Motor neuron (in vitro differentiated cells): ENCODE measurements around the gene DLST. TPM values are rescaled to one million over a fixed set of nuclear protein-coding genes. Genes with fewer than 3 reads are reported as not detected.

ENCODE experiments used
- ATAC-seq, 8 experiments: fragments of 200-7000 bp; cut with Tn5 transposase; replicated peaks in 6 of 8; 2 replicates each; pipeline ENCODE4 v1.8.0; 2021; ENCODE audit warnings: mild to moderate bottlenecking in 8 of 8, moderate library complexity in 8 of 8
- H3K27ac ChIP-seq, 2 donors: fragments of 250-450 bp; sonication (Bioruptor Pico); 2 replicates each; pipeline ENCODE4 v1.9.0; 2021; ENCODE audit warnings: antibody characterized with exemption in 2 of 2, mild to moderate bottlenecking in 2 of 2, moderate library complexity in 1 of 2
- H3K4me1 ChIP-seq, 2 donors: fragments of 250-450 bp; sonication (Bioruptor Pico); replicated peaks in 1 of 2; 2 replicates each; pipeline ENCODE4 v1.6.1; 2021; ENCODE audit warnings: antibody characterized with exemption in 2 of 2, mild to moderate bottlenecking in 2 of 2, moderate library complexity in 1 of 2
- H3K4me3 ChIP-seq, 5 donors: fragments of 250-450 bp; sonication (Bioruptor Pico); 2 replicates each; pipeline ENCODE4 v1.9.0; 2021; ENCODE audit warnings: antibody characterized with exemption in 5 of 5, mild to moderate bottlenecking in 5 of 5, moderate library complexity in 4 of 5
- WGBS, 10 experiments: fragments of 450-650 bp; shearing (Covaris generic); methylation state at CpG; one replicate each; pipeline ENCODE4 v1.0.0; 2022; 5-methylcytosine and 5-hydroxymethylcytosine counted together
- in situ Hi-C, 9 experiments: fragments of 400-800 bp; cut with MboI; loops; one replicate each; pipeline ENCODE4 v1.15.0; 2021; ENCODE audit warnings: low sequenced_read_pairs in 9 of 9, low pct_unique_long_range_greater_than_20kb in 2 of 9; ENCODE audit not compliant: unreplicated experiment in 9 of 9
- total RNA-seq, 8 experiments: library from RNA; unstranded; fragments of 300-600 nt; gene quantifications; 2 replicates each; pipeline versions ENCODE4 v1.2.3 to v1.2.4, GENCODE V29; 2022

Gene DLST
- total RNA-seq, 8 experiments from 2014 or later, result 30.3 to 106 (median 51.6) TPM

GRCh38 chr14:74866708-74867389, 14.9 kb upstream of the DLST start:
- no peak overlapping the region for H3K4me3 ChIP-seq
- WGBS, 10 experiments, result 20 to 100% (median 60%) methylated on average over 1 to 3 of the region's 3 CpGs; no CpG with 5 or more reads in 1 of the 10 experiments
- peaks cover 9 to 13% of the 10 kb centered on the region in 2 donors for H3K4me1 ChIP-seq
- in situ Hi-C loops, result no loop called here
- no peak for ATAC-seq
- H3K27ac ChIP-seq, result no peak overlapping the region

- H3K4me1 ChIP-seq, result peaks cover 9 to 13% of the 10 kb centered on the region in 2 donors
- no peak overlapping the region for H3K27ac ChIP-seq
- in situ Hi-C loops, result no loop called here
- 0 to 72% (median 43%) methylated on average over 1 to 5 of the region's 5 CpGs; no CpG with 5 or more reads in 1 of the 10 experiments for WGBS, 10 experiments
- no peak overlapping the region for H3K4me3 ChIP-seq
- ATAC-seq, result peak in 3 of 8 experiments; percentile 42 to 79 (median 48)
Observed at GRCh38 chr14:74867673-74868072, 14.0 kb upstream of the DLST start.

- in situ Hi-C loops, result no loop called here
- 40 to 92% (median 86%) methylated on average over 1 to 6 of the region's 8 CpGs; no CpG with 5 or more reads in 5 of the 10 experiments for WGBS, 10 experiments
- no peak for ATAC-seq
Observed at GRCh38 chr14:74868739-74869138, 13.0 kb upstream of the DLST start.

GRCh38 chr14:74871819-74872218, 9.9 kb upstream of the DLST start:
- in situ Hi-C loops, result no loop called here
- ATAC-seq, result no peak
- Histone ChIP-seq H3K4me3 (no peak overlapping the region), H3K27ac (no peak overlapping the region), H3K4me1 (peaks cover 9 to 12% of the 10 kb centered on the region in 2 donors)
- 67 to 100% (median 83%) methylated on average over 1 to 4 of the region's 4 CpGs; no CpG with 5 or more reads in 3 of the 10 experiments for WGBS, 10 experiments

More at GRCh38 chr14:74868739-74869138, 13.0 kb upstream of the DLST start:
- H3K4me3 ChIP-seq, result no peak overlapping the region
- H3K27ac ChIP-seq, result no peak overlapping the region
- peaks cover 9 to 13% of the 10 kb centered on the region in 2 donors for H3K4me1 ChIP-seq

- Histone ChIP-seq H3K4me3 (no peak overlapping the region), H3K27ac (no peak overlapping the region), H3K4me1 (no peaks in the 10 kb centered on the region)
- 83 to 100% (median 96%) methylated on average over 1 to 5 of the region's 5 CpGs for WGBS, 10 experiments
- in situ Hi-C loops, result loop anchor here in 1 of 9 experiments (25.0 kb wide), 1 partner anchor 237 kb away; no protein-coding TSS in a partner anchor
- ATAC-seq, result no peak
Observed at GRCh38 chr14:74875204-74875603, 6.5 kb upstream of the DLST start.

- ATAC-seq, result no peak
- H3K27ac ChIP-seq, result no peak within 1 kb of the TSS
Observed at GRCh38 chr14:74875941-74876913, 5.5 kb upstream of the DLST start, which contains the start of gene PROX2. PROX2 (minus strand) TSS chr14:74876145; CDS start chr14:74863834, 12,311 bp downstream.

GRCh38 chr14:74879427-74880182, 2.1 kb upstream of the DLST start:
- in situ Hi-C loops, result loop anchor here in 1 of 9 experiments (25.0 kb wide), 1 partner anchor 233 kb away; no protein-coding TSS in a partner anchor
- peaks cover 16 to 19% of the 10 kb centered on the region in 2 donors for H3K4me1 ChIP-seq
- no peak overlapping the region for H3K4me3 ChIP-seq
- no peak for ATAC-seq
- WGBS, 10 experiments, result 24 to 100% (median 87%) methylated on average over 1 to 3 of the region's 3 CpGs; no CpG with 5 or more reads in 2 of the 10 experiments
- H3K27ac ChIP-seq, result no peak overlapping the region

More at GRCh38 chr14:74875941-74876913, 5.5 kb upstream of the DLST start, which contains the start of gene PROX2:
- 0 to 100% (median 63%) methylated on average over 1 to 5 of the region's 13 CpGs; no CpG with 5 or more reads in 2 of the 10 experiments for WGBS, 10 experiments
- in situ Hi-C loops, result loop anchor here in 1 of 9 experiments (25.0 kb wide), 1 partner anchor 236 kb away; no protein-coding TSS in a partner anchor
- Histone ChIP-seq H3K4me3 (no peak within 1 kb of the TSS), H3K4me1 (peaks cover 2 to 4% of the 10 kb centered on the region in 2 donors)

GRCh38 chr14:74882103-74882920, 596 bp downstream of the DLST start:
- WGBS, 10 experiments, result 0 to 4% (median 0%) methylated on average over 1 to 18 of the region's 49 CpGs
- in situ Hi-C loops, result loop anchor here in 1 of 9 experiments (25.0 kb wide), 1 partner anchor 230 kb away; no protein-coding TSS in a partner anchor
- Histone ChIP-seq H3K27ac (peak overlapping the region; percentile 78 to 89), H3K4me1 (peaks cover 16 to 19% of the 10 kb centered on the region in 2 donors), H3K4me3 (peak overlapping the region; percentile 89 to 100 (median 91))
- peak; percentile 55 to 81 (median 65) for ATAC-seq

GRCh38 chr14:74886001-74886400, 4.3 kb downstream of the DLST start:
- H3K27ac ChIP-seq, result no peak overlapping the region
- no peak for ATAC-seq
- peaks cover 14 to 19% of the 10 kb centered on the region in 2 donors for H3K4me1 ChIP-seq
- in situ Hi-C loops, result loop anchor here in 1 of 9 experiments (25.0 kb wide), 1 partner anchor 226 kb away; no protein-coding TSS in a partner anchor
- H3K4me3 ChIP-seq, result no peak overlapping the region
- WGBS, 10 experiments, result 0 to 67% (median 19%) methylated on average over 1 to 2 of the region's 3 CpGs; no CpG with 5 or more reads in 5 of the 10 experiments

GRCh38 chr14:74888164-74889158, 6.7 kb downstream of the DLST start:
- H3K4me3 ChIP-seq, result no peak overlapping the region
- 34 to 100% (median 90%) methylated on average over 2 to 11 of the region's 12 CpGs for WGBS, 10 experiments
- H3K27ac ChIP-seq, result no peak overlapping the region
- H3K4me1 ChIP-seq, result peaks cover 3 to 8% of the 10 kb centered on the region in 2 donors
- in situ Hi-C loops, result loop anchor here in 1 of 9 experiments (25.0 kb wide), 1 partner anchor 224 kb away; no protein-coding TSS in a partner anchor
- peak in 1 of 8 experiments; percentile 16 for ATAC-seq
